HepG2 (cell line): Measurements from ENCODE around the gene PPP1R7. TPM values are rescaled to one million over a fixed set of nuclear protein-coding genes. Genes with fewer than 3 reads are reported as not detected.

Source experiments
- ARID3A ChIP-seq: IDR thresholded peaks from 2 replicates; pipeline ENCODE4 v1.6.1; 2012; ENCODE audit warnings: low read depth, low read length, improper control_type of control experiment
- ARID5B ChIP-seq: IDR thresholded peaks from 2 replicates; pipeline ENCODE4 v1.4.0; 2020; ENCODE audit warnings: mild to moderate bottlenecking, missing genetic modification reagents
- ARNTL ChIP-seq: sonication (generic); formaldehyde crosslinking; IDR thresholded peaks from 2 replicates; pipeline ENCODE4 v1.4.0; 2020; ENCODE audit warnings: mild to moderate bottlenecking, missing genetic modification reagents
- CBX2 ChIP-seq, 2 experiments: fragments of 200-600 bp in 1 of 2; sonication (generic); formaldehyde crosslinking in 1 of 2; IDR thresholded peaks; 2 replicates each; pipeline versions ENCODE4 v1.7.0 to v1.8.1; 2018 to 2022; ENCODE audit warnings: low read depth in 2 of 2, low read length in 1 of 2, mild to moderate bottlenecking in 1 of 2, missing genetic modification reagents in 1 of 2
- ETV5 ChIP-seq: IDR thresholded peaks from 2 replicates; pipeline ENCODE4 v1.6.1; 2018; ENCODE audit warnings: missing biosample characterization, missing genetic modification reagents, inconsistent platforms, borderline replicate concordance
- JARID2 ChIP-seq: sonication (generic); formaldehyde crosslinking; IDR thresholded peaks from 2 replicates; pipeline ENCODE4 v1.8.1; 2023; ENCODE audit warnings: missing genetic modification reagents, inconsistent platforms; ENCODE audit not compliant: insufficient replicate concordance
- MEIS1 ChIP-seq: sonication (generic); formaldehyde crosslinking; IDR thresholded peaks from 2 replicates; pipeline ENCODE4 v1.9.0; 2021; ENCODE audit warnings: mild to moderate bottlenecking, missing genetic modification reagents, moderate library complexity, borderline replicate concordance
- MTERF4 ChIP-seq: sonication (generic); formaldehyde crosslinking; IDR thresholded peaks from 2 replicates; pipeline ENCODE4 v1.8.0; 2023; ENCODE audit warnings: mild to moderate bottlenecking, missing genetic modification reagents
- RNF219 ChIP-seq: sonication (generic); formaldehyde crosslinking; IDR thresholded peaks from 2 replicates; pipeline ENCODE4 v1.5.0; 2020; ENCODE audit warnings: mild to moderate bottlenecking, missing genetic modification reagents
- SIX1 ChIP-seq: sonication (generic); formaldehyde crosslinking; IDR thresholded peaks from 2 replicates; pipeline ENCODE4 v1.4.0; 2020; ENCODE audit warnings: missing genetic modification reagents, borderline replicate concordance
- SNAI1 ChIP-seq: sonication (generic); formaldehyde crosslinking; IDR thresholded peaks from 2 replicates; pipeline ENCODE4 v1.5.0; 2020; ENCODE audit warnings: mild to moderate bottlenecking, missing genetic modification reagents, borderline replicate concordance
- TBX2 ChIP-seq: sonication (generic); formaldehyde crosslinking; IDR thresholded peaks from 2 replicates; pipeline ENCODE4 v1.5.0; 2020; ENCODE audit warnings: missing genetic modification reagents, mild to moderate bottlenecking, borderline replicate concordance
- ZFAT ChIP-seq: sonication (generic); formaldehyde crosslinking; conservative IDR thresholded peaks from 2 replicates; pipeline ENCODE4 v1.8.1; 2023; ENCODE audit warnings: missing genetic modification reagents, inconsistent platforms
- ZNF205 ChIP-seq: IDR thresholded peaks from 2 replicates; pipeline ENCODE4 v1.6.1; 2018; ENCODE audit warnings: missing biosample characterization, missing genetic modification reagents
- ZNF484 ChIP-seq: sonication (generic); formaldehyde crosslinking; IDR thresholded peaks from 2 replicates; pipeline ENCODE4 v1.5.1; 2020; ENCODE audit warnings: mild to moderate bottlenecking, low read depth, missing genetic modification reagents, borderline replicate concordance
- ZNF501 ChIP-seq: sonication (generic); formaldehyde crosslinking; IDR thresholded peaks from 2 replicates; pipeline ENCODE4 v1.5.1; 2020; ENCODE audit warnings: mild to moderate bottlenecking, moderate library complexity, missing genetic modification reagents
- ZNF747 ChIP-seq: sonication (generic); formaldehyde crosslinking; IDR thresholded peaks from 2 replicates; pipeline ENCODE4 v1.8.1; 2023; ENCODE audit warnings: missing genetic modification reagents, mild to moderate bottlenecking, borderline replicate concordance
- polyA plus RNA-seq, 8 experiments: library from polyadenylated mRNA; depleted of rRNA in 3 of 8; stranded (reverse) in 7 of 8; unstranded in 1 of 8; fragments of >200 nt; fragmentation: Illumina TruSeq in 4 of 8; extraction: Trizol in 4 of 8; gene quantifications; 2 replicates each; pipeline versions ENCODE4 v1.2.1 to v1.2.3, GENCODE V29; 2011 to 2016; ENCODE audit warnings: low read depth in 4 of 8, missing spikeins in 1 of 8, mixed read lengths in 1 of 8; ENCODE audit not compliant: insufficient read depth in 1 of 8
- total RNA-seq, 5 experiments: library from RNA; depleted of rRNA; stranded (reverse); fragments of >200 nt; fragmentation: Illumina TruSeq; extraction: Trizol; gene quantifications; 2 replicates each; pipeline ENCODE4 v1.2.3, GENCODE V29; 2016; ENCODE audit warnings: low read depth in 1 of 5
- TF ChIP-seq, protein P1 (sequence below): sonication (generic); formaldehyde crosslinking; IDR thresholded peaks from 2 replicates; pipeline ENCODE4 v1.8.1; 2022; ENCODE audit warnings: mild to moderate bottlenecking, missing genetic modification reagents

The PPP1R7 gene
- total and polyA plus RNA-seq, 2 of the 13 experiments (the other 11 are each of a cell fraction or from before 2014, with no cell fraction given) = 33.3 to 67.9 TPM

DNA sequence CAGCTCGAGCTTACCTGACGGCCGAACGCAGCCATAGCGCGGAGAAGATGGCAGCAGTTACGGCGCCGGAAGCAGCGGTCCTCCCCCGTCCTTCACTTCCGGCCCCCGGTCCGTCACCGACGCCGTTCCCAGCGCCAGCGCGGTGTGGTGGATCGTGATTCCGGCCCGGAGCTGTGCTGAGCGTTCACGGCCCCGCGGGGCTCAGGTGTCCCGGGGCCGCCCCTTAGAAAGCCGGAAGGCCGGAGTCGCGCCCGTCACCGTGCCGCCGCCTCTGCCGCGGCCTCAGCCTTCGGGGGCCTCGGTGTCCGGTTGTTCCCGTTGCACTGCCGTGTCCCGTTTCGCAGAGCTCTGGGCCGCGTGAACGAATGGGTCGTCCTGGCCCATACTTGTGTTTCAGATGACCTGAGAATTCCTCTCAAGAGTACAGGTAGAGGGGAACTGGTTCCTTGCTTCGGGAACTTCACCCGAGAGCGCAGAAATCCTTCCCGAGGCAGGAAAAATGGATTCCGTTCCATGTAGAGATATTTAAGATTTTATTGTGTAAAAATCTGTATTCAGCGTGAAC lies 47.9 kb upstream of the PPP1R7 start, which contains the start of gene MTERF4 (continued):
- peak; percentile 99 for TF ChIP-seq ZNF501
- TF ChIP-seq, protein P1, sequence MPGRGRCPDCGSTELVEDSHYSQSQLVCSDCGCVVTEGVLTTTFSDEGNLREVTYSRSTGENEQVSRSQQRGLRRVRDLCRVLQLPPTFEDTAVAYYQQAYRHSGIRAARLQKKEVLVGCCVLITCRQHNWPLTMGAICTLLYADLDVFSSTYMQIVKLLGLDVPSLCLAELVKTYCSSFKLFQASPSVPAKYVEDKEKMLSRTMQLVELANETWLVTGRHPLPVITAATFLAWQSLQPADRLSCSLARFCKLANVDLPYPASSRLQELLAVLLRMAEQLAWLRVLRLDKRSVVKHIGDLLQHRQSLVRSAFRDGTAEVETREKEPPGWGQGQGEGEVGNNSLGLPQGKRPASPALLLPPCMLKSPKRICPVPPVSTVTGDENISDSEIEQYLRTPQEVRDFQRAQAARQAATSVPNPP (CRISPR knock-in tag) = peak; percentile 96
- TF ChIP-seq MTERF4 (CRISPR knock-in tag) = peak; percentile 100
- peak; percentile 75 for TF ChIP-seq ARID3A
- TF ChIP-seq ETV5 (CRISPR knock-in tag) = peak; percentile 99
- TF ChIP-seq TBX2 (CRISPR knock-in tag) = peak; percentile 97
- TF ChIP-seq ZNF747 (CRISPR knock-in tag) = peak; percentile 93
- peak; percentile 96; the same call in 1 of the 2 replicates for TF ChIP-seq MEIS1
- peak; percentile 94 for TF ChIP-seq ARID5B (CRISPR knock-in tag)
- TF ChIP-seq ZNF484 (CRISPR knock-in tag) = peak; percentile 66; the same call in 1 of the 2 replicates
- peak; percentile 87; the same call in 1 of the 2 replicates for TF ChIP-seq SIX1
- TF ChIP-seq ZFAT = 0 out of 2 replicates have a peak, but pooled peaks have one; percentile 72
- peak; percentile 62; the same call in 1 of the 2 replicates for TF ChIP-seq ARNTL (CRISPR knock-in tag)
- TF ChIP-seq CBX2 (IDR thresholded peaks at IDR 0.05; ENCODE audit: low read depth, low read length) = no peak; the same call in 1 of the 2 replicates
- TF ChIP-seq CBX2 (CRISPR knock-in tag; IDR thresholded peaks at IDR 0.05; ENCODE audit: low read depth) = peak; percentile 96; the same call in 1 of the 2 replicates
- TF ChIP-seq RNF219 (CRISPR knock-in tag) = peak; percentile 96
- peak; percentile 97 for TF ChIP-seq JARID2 (CRISPR knock-in tag)
- peak; percentile 98 for TF ChIP-seq ZNF205 (CRISPR knock-in tag)
- TF ChIP-seq SNAI1 (CRISPR knock-in tag) = peak; percentile 88; the same call in 1 of the 2 replicates
